Stomach (tissue), 9 donors: ENCODE data around the gene MYH9. TPM values are rescaled to one million over a fixed set of nuclear protein-coding genes. Genes with fewer than 3 reads are reported as not detected.

Experiments
- DNase-seq, 2 donors: peaks; one replicate each; pipeline versions ENCODE4 v3.0.0 to v3.0.0-alpha.2; 2013 to 2019
- H3K27ac ChIP-seq, 5 donors: fragments of 200-600 bp in 4 of 5; sonication (generic) in 4 of 5; one replicate each; pipeline ENCODE4 v1.5.1; 2013 to 2019; ENCODE audit warnings: mild to moderate bottlenecking in 1 of 5, moderate library complexity in 1 of 5
- H3K27me3 ChIP-seq, 3 donors: fragments of 200-600 bp; sonication (generic); one replicate each; pipeline ENCODE4 v1.5.1; 2017 to 2019; ENCODE audit warnings: mixed run types in 1 of 3
- H3K36me3 ChIP-seq, 4 donors: fragments of 200-600 bp; sonication (generic); 1 replicate in 3 of 4; 2 replicates in 1 of 4; pipeline ENCODE4 v1.5.1; 2016 to 2019
- H3K4me1 ChIP-seq, 4 donors: fragments of 200-600 bp; sonication (generic); one replicate each; pipeline ENCODE4 v1.5.1; 2016 to 2019
- H3K4me3 ChIP-seq, 4 donors: fragments of 200-600 bp; sonication (generic) in 3 of 4; one replicate each; pipeline ENCODE4 v1.5.1; 2016 to 2019; ENCODE audit warnings: mild to moderate bottlenecking in 1 of 4
- H3K9me3 ChIP-seq, 4 donors: fragments of 200-600 bp; sonication (generic); one replicate each; pipeline ENCODE4 v1.5.1; 2016 to 2019
- CTCF ChIP-seq, 7 experiments: fragments of 450-650 bp in 4 of 7; fragments of 200-600 bp in 3 of 7; sonication (generic) in 3 of 7; IDR thresholded peaks; one replicate each; pipeline ENCODE4 v1.5.1; 2016 to 2019; ENCODE audit warnings: antibody characterized with exemption in 7 of 7, control low read depth in 2 of 7, mild to moderate bottlenecking in 1 of 7
- EP300 ChIP-seq: sonication (generic); formaldehyde crosslinking; IDR thresholded peaks from one replicate; pipeline ENCODE4 v1.6.1; 2017; ENCODE audit warnings: antibody characterized with exemption
- POLR2A ChIP-seq, 4 donors: fragments of 450-650 bp; IDR thresholded peaks; one replicate each; pipeline ENCODE4 v1.6.1; 2016; ENCODE audit warnings: antibody characterized with exemption in 4 of 4, control low read depth in 2 of 4, mild to moderate bottlenecking in 1 of 4, moderate library complexity in 1 of 4
- POLR2AphosphoS5 ChIP-seq, 3 donors: sonication (generic); formaldehyde crosslinking; IDR thresholded peaks; one replicate each; pipeline ENCODE4 v1.6.1; 2016; ENCODE audit warnings: antibody characterized with exemption in 3 of 3
- WGBS, 5 donors: extraction: QIAGEN DNeasy Blood & Tissue Kit in 3 of 5; methylation state at CpG; one replicate each; pipeline versions ENCODE4 v1.1.5 to v1.1.7; 2013 to 2018; 5-methylcytosine and 5-hydroxymethylcytosine counted together
- intact Hi-C: fragments of 100-400 bp; cut with DNase I; formaldehyde crosslinking; loops from one replicate; pipeline ENCODE4 v1.15.1; 2023; ENCODE audit warnings: low total_unique reads
- polyA plus RNA-seq, 3 donors: library from polyadenylated mRNA; stranded (reverse); fragments of 200-250 nt; gene quantifications; one replicate each; pipeline ENCODE4 v1.2.3, GENCODE V29; 2013
- small RNA-seq, 4 donors: library from RNA; depleted of rRNA; stranded (forward); fragments of <200 nt; gene quantifications; one replicate each; pipeline ENCODE3, GENCODE V24; 2016
- total RNA-seq, 5 donors: library from RNA; depleted of rRNA; stranded (reverse); fragments of >200 nt; gene quantifications; one replicate each; pipeline versions ENCODE4 v1.1.0 to v1.2.3, GENCODE V29; 2014 to 2016
- donor health status: healthy with polysubstance abuse.
- donor health status: Bipolar disorder and iron deficiency.
- donor health status: healthy.

The MYH9 gene
- total and polyA plus RNA-seq, 8 donors: 46.7 to 620 (median 197) TPM

GRCh38 chr22:36232715-36233401 lies 154.9 kb downstream of the MYH9 start:
- peaks cover 20 to 50% (median 38%) of the 10 kb centered on the region in 4 donors for H3K4me1 ChIP-seq
- no peak overlapping the region for H3K4me3 ChIP-seq
- no peak overlapping the region for H3K27ac ChIP-seq
- no peak for DNase-seq
- H3K27me3 ChIP-seq: no peaks in the 10 kb centered on the region
- intact Hi-C loops: no loop called here
- H3K9me3 ChIP-seq: no peaks in the 10 kb centered on the region
- TF ChIP-seq POLR2A (IDR thresholded peaks at IDR 0.05): no peak
- TF ChIP-seq EP300: no peak
- TF ChIP-seq POLR2AphosphoS5 (IDR thresholded peaks at IDR 0.05): no peak
- TF ChIP-seq CTCF (IDR thresholded peaks at IDR 0.05): no peak
- WGBS, 5 donors: 66 to 76% (median 71%) methylated on average over 13 of the region's 13 CpGs
- peaks cover 44 to 90% (median 68%) of the 10 kb centered on the region in 4 donors for H3K36me3 ChIP-seq

Small RNA genes lying within 50 kb of the gene (small RNA-seq; reads per million reads assigned to genes)
- gene MIR6819: 0 reads per million in 4 donors

Other genes with a start within 250 kb of the MYH9 start
- gene APOL3, start 227.2 kb downstream of the MYH9 start, total RNA-seq: 10 to 100 TPM in 3 of 5 donors, 1 to 10 TPM in 1, not detected in 1; 2.9 to 29.9 (median 17.5) TPM
- 10 to 100 TPM; 12.1 to 20.1 (median 13.9) TPM for gene APOL3, start 227.2 kb downstream of the MYH9 start, polyA plus RNA-seq
- gene APOL4, start 186.2 kb downstream of the MYH9 start, total RNA-seq: 10 to 100 TPM in 1 of 5 donors, 1 to 10 TPM in 2, not detected in 2; 1.2 to 13.2 (median 3.6) TPM
- 10 to 100 TPM in 1 of 3 donors, 1 to 10 TPM in 2; 8.2 to 12.7 (median 9.7) TPM for gene APOL4, start 186.2 kb downstream of the MYH9 start, polyA plus RNA-seq
- gene APOL2, start 148.4 kb downstream of the MYH9 start, total RNA-seq: 100 to 1,000 TPM in 1 of 5 donors, 10 to 100 TPM in 4; 11.6 to 101 (median 44.9) TPM
- 10 to 100 TPM; 18.8 to 36.9 (median 20.7) TPM for gene APOL2, start 148.4 kb downstream of the MYH9 start, polyA plus RNA-seq
- 10 to 100 TPM in 4 of 5 donors, 1 to 10 TPM in 1; 5.2 to 87.5 (median 38.2) TPM for gene APOL1, start 134.8 kb downstream of the MYH9 start, total RNA-seq
- gene APOL1, start 134.8 kb downstream of the MYH9 start, polyA plus RNA-seq: 10 to 100 TPM in 2 of 3 donors, 1 to 10 TPM in 1; 7.3 to 58.1 (median 38.9) TPM
- gene TXN2, start 93.7 kb upstream of the MYH9 start, total RNA-seq: 100 to 1,000 TPM in 1 of 5 donors, 10 to 100 TPM in 3, 1 to 10 TPM in 1; 7.0 to 279 (median 43.7) TPM
- gene TXN2, start 93.7 kb upstream of the MYH9 start, polyA plus RNA-seq: 100 to 1,000 TPM in 2 of 3 donors, 10 to 100 TPM in 1; 86.8 to 144 (median 124) TPM
- gene FOXRED2, start 119.1 kb upstream of the MYH9 start, total RNA-seq: 10 to 100 TPM in 1 of 5 donors, 1 to 10 TPM in 4; 2.9 to 17.5 (median 6.5) TPM
- 1 to 10 TPM in 2 of 3 donors, under 1 TPM in 1; 0.76 to 2.5 (median 1.9) TPM for gene FOXRED2, start 119.1 kb upstream of the MYH9 start, polyA plus RNA-seq
- gene EIF3D, start 141.2 kb upstream of the MYH9 start, total RNA-seq: 100 to 1,000 TPM in 4 of 5 donors, 10 to 100 TPM in 1; 80.4 to 212 (median 160) TPM
- 100 to 1,000 TPM; 172 to 242 (median 230) TPM for gene EIF3D, start 141.2 kb upstream of the MYH9 start, polyA plus RNA-seq